GM10248 (cell line): ENCODE data around the gene AMMECR1.

Source experiments
- CTCF ChIA-PET: fragments of 300-600 bp; sonication (Branson Sonifier 250); formaldehyde crosslinking; extraction: SDS; loops from one replicate; lab custom pipeline; 2021; ENCODE audit warnings: antibody characterized with exemption; lab: Yijun Ruan, JAX
- POLR2A ChIA-PET: fragments of 350-650 bp; sonication (Branson Sonifier 250); formaldehyde crosslinking; extraction: SDS; loops from one replicate; lab custom pipeline; 2020; ENCODE audit warnings: antibody characterized with exemption; lab: Yijun Ruan, JAX
- DNase-seq: peaks from one replicate; pipeline ENCODE4 v3.0.0; 2012; ENCODE audit errors: extremely low spot score
- CTCF ChIP-seq: IDR thresholded peaks from 2 replicates; pipeline ENCODE4 v1.5.1; 2012; ENCODE audit warnings: mild to moderate bottlenecking, low read depth; ENCODE audit errors: extremely low read depth, missing control alignments, control extremely low read depth

Gene AMMECR1

GRCh38 chrX:110311437-110312230 is 6.3 kb downstream of the AMMECR1 start:
- no peak for DNase-seq
- CTCF ChIA-PET: interaction anchor here (1.0 to 1.7 kb wide), 5 partner anchors 17 to 151 kb away, joined by 3 to 6 read pairs (median 5); no protein-coding TSS in a partner anchor
- TF ChIP-seq CTCF: no peak
- POLR2A ChIA-PET: no interaction called here

GRCh38 chrX:110310896-110311295 is 7.0 kb downstream of the AMMECR1 start:
- peak; percentile 42 for DNase-seq
- ChIA-PET POLR2A (no interaction called here), CTCF (interaction anchor here (1.2 to 1.7 kb wide), 5 partner anchors 17 to 164 kb away, joined by 4 to 6 read pairs (median 5); no protein-coding TSS in a partner anchor)
- no peak for TF ChIP-seq CTCF

- ChIA-PET CTCF (interaction anchor here (1.2 to 1.7 kb wide), 2 partner anchors 16 to 163 kb away, joined by 4 to 5 read pairs; no protein-coding TSS in a partner anchor), POLR2A (no interaction called here)
- no peak for TF ChIP-seq CTCF
- no peak for DNase-seq
Observed at GRCh38 chrX:110310000-110310790, 7.7 kb downstream of the AMMECR1 start.

GRCh38 chrX:110308220-110308619 is 9.7 kb downstream of the AMMECR1 start:
- POLR2A ChIA-PET: no interaction called here
- no peak for DNase-seq
- CTCF ChIA-PET: interaction anchor here (1.0 to 1.7 kb wide), 2 partner anchors 9 to 11 kb away, joined by 3 to 6 read pairs; no protein-coding TSS in a partner anchor
- no peak for TF ChIP-seq CTCF

GRCh38 chrX:110304884-110305283 is 13.0 kb downstream of the AMMECR1 start:
- TF ChIP-seq CTCF: no peak
- ChIA-PET POLR2A (no interaction called here), CTCF (interaction anchor here (1.1 to 1.3 kb wide), 3 partner anchors 9 to 12 kb away, joined by 3 read pairs; partner anchors contain the start of gene AMMECR1)
- no peak for DNase-seq

- no peak for TF ChIP-seq CTCF
- ChIA-PET CTCF (interaction anchor here (1.1 to 1.3 kb wide), 2 partner anchors 10 to 13 kb away, joined by 3 read pairs; partner anchors contain the start of gene AMMECR1), POLR2A (no interaction called here)
- no peak for DNase-seq
Observed at GRCh38 chrX:110304371-110304770, 13.5 kb downstream of the AMMECR1 start.
